Measurements from ENCODE around the gene SRC.

DNA sequence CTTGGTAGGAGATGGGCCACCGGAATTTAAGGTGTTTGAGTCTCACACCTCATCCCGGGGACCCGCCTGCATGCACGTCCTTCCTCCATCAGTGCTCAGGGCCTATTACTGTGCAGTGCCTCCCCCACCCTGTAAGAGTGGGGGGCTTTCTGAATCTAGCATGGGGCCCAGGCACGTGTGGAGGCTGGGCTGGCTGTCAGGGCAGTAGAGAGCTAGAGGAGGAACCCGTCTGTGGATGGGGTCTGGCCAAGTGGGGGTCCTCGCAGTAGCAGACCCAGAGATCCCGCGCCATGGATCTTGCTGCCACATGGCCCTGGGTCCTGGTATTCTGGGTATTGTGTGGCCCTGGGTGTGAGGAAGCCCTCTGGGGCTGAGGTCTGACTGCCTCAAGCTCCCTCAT lies 42.9 kb downstream of the SRC start:
- TF ChIP-seq EZH2 (IDR thresholded peaks at IDR 0.05; ENCODE audit: borderline replicate concordance, low read depth, low read length, poor library complexity, severe bottlenecking) (no peak), CTCF (conservative IDR thresholded peaks at IDR 0.05; ENCODE audit: low read depth, low read length) (no peak)

Measured in A673 (cell line).